ENCODE measurements around the gene KIFC1. TPM values are rescaled to one million over a fixed set of nuclear protein-coding genes. Genes with fewer than 3 reads are reported as not detected.

Gene KIFC1
- total RNA-seq, 1 experiment from 2014 or later, result 81.8 TPM

DNA sequence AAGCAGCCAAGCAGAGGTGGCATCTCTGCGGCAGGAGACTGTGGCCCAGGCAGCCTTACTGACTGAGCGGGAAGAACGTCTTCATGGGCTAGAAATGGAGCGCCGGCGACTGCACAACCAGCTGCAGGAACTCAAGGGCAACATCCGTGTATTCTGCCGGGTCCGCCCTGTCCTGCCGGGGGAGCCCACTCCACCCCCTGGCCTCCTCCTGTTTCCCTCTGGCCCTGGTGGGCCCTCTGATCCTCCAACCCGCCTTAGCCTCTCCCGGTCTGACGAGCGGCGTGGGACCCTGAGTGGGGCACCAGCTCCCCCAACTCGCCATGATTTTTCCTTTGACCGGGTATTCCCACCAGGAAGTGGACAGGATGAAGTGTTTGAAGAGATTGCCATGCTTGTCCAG is 13.3 kb downstream of the KIFC1 start:
- Histone ChIP-seq H3K4me1 (ENCODE audit: control insufficient read depth, insufficient read depth, low read length) (peaks cover 5% of the 10 kb centered on the region; the same call in 1 of the 2 replicates), H3K36me3 (ENCODE audit: control insufficient read depth, insufficient read depth, low read length) (peaks cover 21% of the 10 kb centered on the region), H3K27me3 (ENCODE audit: control insufficient read depth, insufficient read depth, low read length) (no peaks in the 10 kb centered on the region), H3K4me3 (ENCODE audit: low read depth in 2 of 2, low read length in 2 of 2) (no peak overlapping the region), H3K9me3 (ENCODE audit: control insufficient read depth, insufficient read depth, low read depth, low read length) (no peaks in the 10 kb centered on the region), H3K27ac (ENCODE audit: low read length) (no peak overlapping the region)
- ATAC-seq (no peak), DNase-seq (ENCODE audit: low read depth, low spot score) (no peak)
- POLR2A ChIA-PET, result no interaction called here
- in situ Hi-C loops (cut with HindIII; ENCODE audit: low pct_unique_long_range_greater_than_20kb, low sequenced_read_pairs), result no loop called here
- CTCF ChIA-PET, result no interaction called here
- no TSS peak for BruUV-seq (replicated peaks)
- intact Hi-C loops (cut with micrococcal nuclease; ENCODE audit: unreplicated experiment), result no loop called here
- TF ChIP-seq SIN3A (IDR thresholded peaks at IDR 0.05; ENCODE audit: borderline replicate concordance, insufficient read depth, low read depth, low read length) (no peak), POLR2AphosphoS5 (IDR thresholded peaks at IDR 0.05; ENCODE audit: low read depth, low read length) (no peak), TCF7L2 (IDR thresholded peaks at IDR 0.05; ENCODE audit: low read depth, low read length) (no peak)
- TF ChIP-seq, protein P1, sequence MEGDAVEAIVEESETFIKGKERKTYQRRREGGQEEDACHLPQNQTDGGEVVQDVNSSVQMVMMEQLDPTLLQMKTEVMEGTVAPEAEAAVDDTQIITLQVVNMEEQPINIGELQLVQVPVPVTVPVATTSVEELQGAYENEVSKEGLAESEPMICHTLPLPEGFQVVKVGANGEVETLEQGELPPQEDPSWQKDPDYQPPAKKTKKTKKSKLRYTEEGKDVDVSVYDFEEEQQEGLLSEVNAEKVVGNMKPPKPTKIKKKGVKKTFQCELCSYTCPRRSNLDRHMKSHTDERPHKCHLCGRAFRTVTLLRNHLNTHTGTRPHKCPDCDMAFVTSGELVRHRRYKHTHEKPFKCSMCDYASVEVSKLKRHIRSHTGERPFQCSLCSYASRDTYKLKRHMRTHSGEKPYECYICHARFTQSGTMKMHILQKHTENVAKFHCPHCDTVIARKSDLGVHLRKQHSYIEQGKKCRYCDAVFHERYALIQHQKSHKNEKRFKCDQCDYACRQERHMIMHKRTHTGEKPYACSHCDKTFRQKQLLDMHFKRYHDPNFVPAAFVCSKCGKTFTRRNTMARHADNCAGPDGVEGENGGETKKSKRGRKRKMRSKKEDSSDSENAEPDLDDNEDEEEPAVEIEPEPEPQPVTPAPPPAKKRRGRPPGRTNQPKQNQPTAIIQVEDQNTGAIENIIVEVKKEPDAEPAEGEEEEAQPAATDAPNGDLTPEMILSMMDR (IDR thresholded peaks at IDR 0.05), result no peak
- TF ChIP-seq, protein P2, sequence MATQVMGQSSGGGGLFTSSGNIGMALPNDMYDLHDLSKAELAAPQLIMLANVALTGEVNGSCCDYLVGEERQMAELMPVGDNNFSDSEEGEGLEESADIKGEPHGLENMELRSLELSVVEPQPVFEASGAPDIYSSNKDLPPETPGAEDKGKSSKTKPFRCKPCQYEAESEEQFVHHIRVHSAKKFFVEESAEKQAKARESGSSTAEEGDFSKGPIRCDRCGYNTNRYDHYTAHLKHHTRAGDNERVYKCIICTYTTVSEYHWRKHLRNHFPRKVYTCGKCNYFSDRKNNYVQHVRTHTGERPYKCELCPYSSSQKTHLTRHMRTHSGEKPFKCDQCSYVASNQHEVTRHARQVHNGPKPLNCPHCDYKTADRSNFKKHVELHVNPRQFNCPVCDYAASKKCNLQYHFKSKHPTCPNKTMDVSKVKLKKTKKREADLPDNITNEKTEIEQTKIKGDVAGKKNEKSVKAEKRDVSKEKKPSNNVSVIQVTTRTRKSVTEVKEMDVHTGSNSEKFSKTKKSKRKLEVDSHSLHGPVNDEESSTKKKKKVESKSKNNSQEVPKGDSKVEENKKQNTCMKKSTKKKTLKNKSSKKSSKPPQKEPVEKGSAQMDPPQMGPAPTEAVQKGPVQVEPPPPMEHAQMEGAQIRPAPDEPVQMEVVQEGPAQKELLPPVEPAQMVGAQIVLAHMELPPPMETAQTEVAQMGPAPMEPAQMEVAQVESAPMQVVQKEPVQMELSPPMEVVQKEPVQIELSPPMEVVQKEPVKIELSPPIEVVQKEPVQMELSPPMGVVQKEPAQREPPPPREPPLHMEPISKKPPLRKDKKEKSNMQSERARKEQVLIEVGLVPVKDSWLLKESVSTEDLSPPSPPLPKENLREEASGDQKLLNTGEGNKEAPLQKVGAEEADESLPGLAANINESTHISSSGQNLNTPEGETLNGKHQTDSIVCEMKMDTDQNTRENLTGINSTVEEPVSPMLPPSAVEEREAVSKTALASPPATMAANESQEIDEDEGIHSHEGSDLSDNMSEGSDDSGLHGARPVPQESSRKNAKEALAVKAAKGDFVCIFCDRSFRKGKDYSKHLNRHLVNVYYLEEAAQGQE (IDR thresholded peaks at IDR 0.05; ENCODE audit: insufficient read depth in 1 of 2, low read depth in 2 of 2, low read length in 1 of 2), result no peak

DNA sequence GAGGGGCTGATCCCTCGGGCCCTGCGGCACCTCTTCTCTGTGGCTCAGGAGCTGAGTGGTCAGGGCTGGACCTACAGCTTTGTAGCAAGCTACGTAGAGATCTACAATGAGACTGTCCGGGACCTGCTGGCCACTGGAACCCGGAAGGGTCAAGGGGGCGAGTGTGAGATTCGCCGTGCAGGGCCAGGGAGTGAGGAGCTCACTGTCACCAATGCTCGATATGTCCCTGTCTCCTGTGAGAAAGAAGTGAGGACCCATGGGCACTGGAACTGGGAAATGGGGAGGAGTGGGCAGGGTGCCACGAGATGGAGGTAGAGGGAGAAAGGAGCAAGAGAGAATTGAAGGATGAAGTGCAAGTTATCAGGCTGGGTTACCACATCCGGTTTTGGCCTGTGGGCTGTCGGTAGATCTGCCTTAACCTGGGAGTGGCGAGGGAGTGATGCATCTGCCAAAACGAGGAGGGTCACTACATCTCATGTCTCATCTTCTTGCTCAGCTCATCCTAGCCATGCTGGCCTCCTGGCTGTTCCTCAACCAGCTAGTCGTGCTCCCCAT is 13.8 kb downstream of the KIFC1 start:
- no peak overlapping the region for H3K27ac ChIP-seq (ENCODE audit: low read length)
- ChIA-PET CTCF (interaction anchor here (0.6 kb wide), 1 partner anchor 107 kb away, joined by 5 read pairs; no protein-coding TSS in a partner anchor), POLR2A (no interaction called here)
- no peaks in the 10 kb centered on the region for H3K9me3 ChIP-seq (ENCODE audit: control insufficient read depth, insufficient read depth, low read depth, low read length)
- TF ChIP-seq TCF7L2 (IDR thresholded peaks at IDR 0.05; ENCODE audit: low read depth, low read length), result no peak
- TF ChIP-seq, protein P2 (IDR thresholded peaks at IDR 0.05; ENCODE audit: insufficient read depth in 1 of 2, low read depth in 2 of 2, low read length in 1 of 2), result no peak
- TF ChIP-seq, protein P1 (IDR thresholded peaks at IDR 0.05), result no peak
- no peak for TF ChIP-seq POLR2AphosphoS5 (IDR thresholded peaks at IDR 0.05; ENCODE audit: low read depth, low read length)
- no peak for TF ChIP-seq SIN3A (IDR thresholded peaks at IDR 0.05; ENCODE audit: borderline replicate concordance, insufficient read depth, low read depth, low read length)
- peaks cover 21% of the 10 kb centered on the region for H3K36me3 ChIP-seq (ENCODE audit: control insufficient read depth, insufficient read depth, low read length)
- no peak overlapping the region for H3K4me3 ChIP-seq (ENCODE audit: low read depth in 2 of 2, low read length in 2 of 2)
- no TSS peak for BruUV-seq (replicated peaks)
- H3K27me3 ChIP-seq (ENCODE audit: control insufficient read depth, insufficient read depth, low read length), result no peaks in the 10 kb centered on the region
- ATAC-seq (no peak), DNase-seq (ENCODE audit: low read depth, low spot score) (no peak)
- in situ Hi-C loops (cut with HindIII; ENCODE audit: low pct_unique_long_range_greater_than_20kb, low sequenced_read_pairs) (no loop called here), intact Hi-C loops (cut with micrococcal nuclease; ENCODE audit: unreplicated experiment) (no loop called here)
- H3K4me1 ChIP-seq (ENCODE audit: control insufficient read depth, insufficient read depth, low read length), result peaks cover 5% of the 10 kb centered on the region; the same call in 1 of the 2 replicates
